Left kidney (tissue), 2 donors: Measurements from ENCODE around the gene DGKA. TPM values are rescaled to one million over a fixed set of nuclear protein-coding genes. Genes with fewer than 3 reads are reported as not detected.

Experiments used
- DNase-seq: peaks from one replicate; pipeline ENCODE4 v3.0.0-alpha.2; 2013
- polyA plus RNA-seq: library from polyadenylated mRNA; unstranded; fragments of 120-200 nt; gene quantifications from one replicate; pipeline ENCODE4 v1.2.1, GENCODE V29; 2013; ENCODE audit not compliant: insufficient read length

DGKA gene
- polyA plus RNA-seq, 1 donor: 26.2 TPM

DNA sequence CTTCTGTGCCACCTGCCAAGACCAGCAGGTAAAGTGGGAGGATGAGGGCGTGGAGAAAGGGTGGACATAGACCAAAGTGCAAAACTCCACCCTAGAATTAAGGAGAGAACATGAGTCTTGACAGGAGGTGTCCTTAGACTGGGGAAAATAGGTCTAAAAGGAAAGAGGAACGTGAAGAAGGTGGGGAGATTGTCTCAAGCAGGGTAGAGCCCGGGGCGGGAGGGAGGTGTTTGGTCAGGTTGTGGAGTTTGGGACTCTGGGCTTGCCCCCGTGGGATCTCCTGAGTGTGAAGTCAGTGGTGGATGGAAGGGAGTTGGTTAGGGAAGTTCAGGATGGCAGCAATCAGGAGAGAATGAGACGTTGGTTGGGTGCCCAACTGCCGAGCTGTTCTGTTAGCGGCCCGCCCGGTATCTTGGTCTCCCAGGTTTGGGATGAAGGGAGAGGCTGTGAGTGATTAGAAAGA is 386 bp downstream of the DGKA start:
- DNase-seq: peak; percentile 5

DNA sequence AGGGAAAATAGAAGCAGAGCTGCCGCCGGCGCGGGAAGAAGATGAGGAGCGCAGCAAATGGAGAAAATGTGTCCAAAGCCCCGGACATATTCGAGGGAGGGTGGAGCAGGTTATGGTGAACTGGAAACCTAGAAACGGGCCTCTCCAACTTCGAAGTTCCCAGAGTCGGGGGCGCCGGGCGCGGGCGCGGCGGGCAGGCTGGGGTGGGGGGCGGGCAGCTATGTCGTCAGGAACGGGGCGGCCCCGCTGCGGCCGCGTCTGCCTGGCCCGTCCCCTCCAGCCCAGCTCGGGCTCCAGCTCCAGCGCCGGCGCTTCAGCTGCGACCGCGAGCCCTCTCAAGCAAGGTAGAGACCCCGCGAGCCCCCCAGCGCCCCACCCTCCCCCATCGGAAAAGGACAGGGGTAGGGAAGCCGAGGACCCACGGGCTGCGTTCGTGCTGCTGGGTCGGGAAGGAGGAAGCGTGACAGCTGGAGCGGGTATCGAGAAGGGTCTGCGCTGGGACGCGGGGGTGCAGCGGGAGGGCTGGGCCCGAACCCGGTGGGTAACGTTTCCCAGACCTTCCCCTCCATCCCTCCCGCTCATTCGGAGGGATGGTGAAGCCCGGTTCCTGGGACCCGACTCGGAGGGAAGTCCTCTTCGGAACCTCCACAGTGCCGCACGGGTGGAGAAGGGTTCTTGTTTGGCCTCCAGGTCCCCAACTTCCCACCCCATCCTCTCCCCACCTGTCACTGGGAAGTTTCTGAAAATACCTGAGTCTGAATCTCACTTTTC is 1.0 kb downstream of the DGKA start:
- DNase-seq: peak; percentile 56

DNA sequence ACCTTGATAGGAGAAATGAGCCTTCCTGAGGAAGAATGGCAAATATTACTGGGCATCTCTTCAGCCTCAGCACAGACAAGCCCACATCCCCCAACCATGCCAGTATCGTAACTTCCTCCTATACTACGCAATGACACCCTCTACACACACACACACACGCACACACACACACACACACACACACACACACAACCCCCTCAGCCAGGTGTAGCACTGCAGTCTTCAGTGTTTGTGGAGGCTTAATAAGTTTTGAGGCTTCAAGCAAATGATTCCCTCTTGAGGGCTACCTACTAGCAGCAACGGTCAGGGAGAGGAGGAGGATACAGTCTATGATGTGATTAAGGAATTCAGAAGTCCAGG is 1.6 kb downstream of the DGKA start:
- peak; percentile 8 for DNase-seq

DNA sequence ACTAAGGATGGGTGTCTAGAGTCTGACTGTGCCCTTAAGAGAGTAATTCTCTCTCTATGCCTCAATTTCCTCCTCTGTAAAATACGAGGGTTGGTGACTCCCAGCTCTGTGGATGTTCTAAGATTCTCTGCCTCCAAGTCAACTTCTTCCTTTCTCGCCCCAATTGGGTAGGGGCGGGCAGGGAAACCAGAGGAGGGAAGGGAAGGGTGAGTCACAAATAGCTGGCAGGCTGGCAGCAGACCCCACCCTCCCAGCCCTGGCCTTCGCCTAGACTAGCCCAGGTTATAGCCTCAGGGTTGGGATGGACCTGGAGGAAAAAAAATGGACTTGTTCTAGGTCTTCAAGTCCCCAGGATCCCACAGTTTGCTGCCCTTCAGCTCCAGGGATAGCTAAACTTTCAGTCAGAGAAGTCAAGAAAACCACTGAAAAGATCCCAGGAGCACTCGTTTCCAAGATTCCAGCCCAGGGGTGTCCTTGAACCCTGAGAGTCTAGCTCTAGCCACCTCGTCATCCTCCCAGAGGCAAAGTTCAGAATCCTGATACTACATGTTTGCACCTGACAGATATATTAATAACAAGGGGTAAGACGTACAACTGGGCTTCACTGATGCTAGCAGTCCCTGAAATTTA is 2.3 kb downstream of the DGKA start:
- no peak for DNase-seq

DNA sequence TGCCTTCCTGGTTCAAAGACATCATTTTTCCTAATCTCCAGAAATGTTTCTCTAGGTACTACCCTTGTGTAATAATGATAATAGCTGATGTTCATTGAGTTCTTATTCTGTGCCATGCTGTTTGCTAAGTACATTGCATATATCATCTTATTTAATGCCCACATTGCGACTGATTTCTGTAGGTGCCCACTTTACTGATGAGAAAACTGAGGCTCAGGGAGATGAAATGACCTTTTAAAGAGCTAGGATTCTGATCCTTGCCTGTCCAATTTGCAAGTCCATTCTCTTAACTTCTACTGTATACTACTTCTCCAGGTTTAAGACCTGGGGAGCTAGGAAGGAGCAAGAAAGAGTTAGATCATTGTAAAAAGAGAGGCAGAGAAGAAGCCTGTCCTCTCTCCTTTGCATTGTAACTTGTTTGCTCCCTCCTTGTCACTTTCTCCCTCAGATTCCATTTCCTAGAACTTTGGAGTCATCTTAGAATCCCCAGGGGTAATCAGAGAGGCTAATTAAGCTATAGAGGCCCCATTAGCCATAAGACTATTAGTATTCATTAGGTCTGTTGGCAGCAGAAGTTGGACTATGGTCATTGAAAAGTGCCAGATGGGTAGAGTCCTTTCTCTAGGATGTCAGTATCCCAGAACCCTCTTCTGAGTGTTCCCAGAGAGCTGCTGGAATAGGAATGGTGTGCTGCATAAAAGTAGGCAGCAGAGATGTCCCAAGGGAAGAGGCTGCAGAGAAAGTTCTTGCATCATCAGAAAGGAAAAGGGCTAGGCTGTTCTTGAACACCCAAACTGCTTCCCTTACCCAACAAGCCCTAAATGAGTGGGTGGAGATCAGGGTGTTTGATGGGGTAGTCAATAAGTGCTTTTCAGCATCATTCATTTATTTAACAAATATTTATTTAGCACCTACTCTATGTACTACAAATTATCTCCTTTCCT is 3.1 kb downstream of the DGKA start:
- DNase-seq: no peak

DNA sequence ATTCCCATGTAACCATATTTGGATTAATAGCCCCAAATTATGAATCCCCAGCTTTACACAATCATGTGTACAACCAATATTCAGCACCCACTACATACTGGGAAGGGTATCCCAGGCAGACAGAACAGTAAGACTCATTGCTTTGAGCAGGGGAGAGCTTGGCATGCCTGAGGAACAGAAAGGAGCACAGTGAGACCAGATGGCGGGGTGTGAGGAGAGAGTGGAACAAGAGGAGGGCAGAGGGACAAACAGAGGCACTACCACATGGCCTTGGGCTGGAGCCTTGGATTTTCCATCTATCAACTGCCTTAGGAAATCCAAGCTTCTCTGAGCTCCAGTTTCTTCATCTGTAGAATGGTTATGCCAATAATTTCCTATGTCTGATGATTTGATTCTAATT is 3.8 kb downstream of the DGKA start:
- no peak for DNase-seq

DNA sequence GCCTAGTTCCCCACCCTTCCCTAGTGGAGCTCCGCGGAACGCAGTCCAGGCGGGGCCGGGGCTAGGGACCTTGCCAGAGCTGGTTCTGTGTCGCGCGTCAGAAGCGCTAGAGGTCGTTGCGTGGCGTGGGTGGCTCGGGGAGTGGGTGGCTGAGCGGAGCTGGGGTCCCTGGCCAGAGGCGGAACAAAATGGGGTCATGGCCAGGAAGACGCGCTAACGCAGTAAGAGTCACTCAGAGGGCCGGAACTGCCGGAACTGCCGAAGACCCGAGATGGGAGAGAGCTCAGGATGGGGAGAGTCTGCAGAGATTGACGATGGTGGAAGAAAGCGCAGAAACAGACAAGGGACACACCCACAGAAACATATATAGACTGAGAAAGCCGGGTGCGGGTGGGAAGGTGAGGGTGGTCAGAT is 4.8 kb downstream of the DGKA start:
- no peak for DNase-seq

DNA sequence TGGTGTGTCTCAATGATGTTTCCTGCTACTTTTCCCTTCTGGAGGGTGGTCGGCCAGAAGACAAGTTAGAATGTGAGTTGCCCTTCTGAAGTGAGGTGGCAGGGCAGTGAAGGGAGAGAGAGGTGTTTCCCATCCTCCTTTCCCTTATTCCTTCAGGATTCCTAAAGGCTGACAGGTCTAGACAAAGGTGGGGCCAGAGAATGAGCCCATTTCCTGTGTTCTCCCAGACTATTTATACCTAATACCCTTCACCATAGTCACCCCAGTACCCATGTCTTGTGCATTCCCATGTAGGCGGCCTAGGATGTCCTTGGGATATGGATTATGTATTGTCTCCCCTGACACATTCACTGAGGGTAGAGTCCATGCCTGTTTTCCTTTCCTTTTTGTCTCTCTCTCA is 7.0 kb downstream of the DGKA start:
- DNase-seq: no peak

DNA sequence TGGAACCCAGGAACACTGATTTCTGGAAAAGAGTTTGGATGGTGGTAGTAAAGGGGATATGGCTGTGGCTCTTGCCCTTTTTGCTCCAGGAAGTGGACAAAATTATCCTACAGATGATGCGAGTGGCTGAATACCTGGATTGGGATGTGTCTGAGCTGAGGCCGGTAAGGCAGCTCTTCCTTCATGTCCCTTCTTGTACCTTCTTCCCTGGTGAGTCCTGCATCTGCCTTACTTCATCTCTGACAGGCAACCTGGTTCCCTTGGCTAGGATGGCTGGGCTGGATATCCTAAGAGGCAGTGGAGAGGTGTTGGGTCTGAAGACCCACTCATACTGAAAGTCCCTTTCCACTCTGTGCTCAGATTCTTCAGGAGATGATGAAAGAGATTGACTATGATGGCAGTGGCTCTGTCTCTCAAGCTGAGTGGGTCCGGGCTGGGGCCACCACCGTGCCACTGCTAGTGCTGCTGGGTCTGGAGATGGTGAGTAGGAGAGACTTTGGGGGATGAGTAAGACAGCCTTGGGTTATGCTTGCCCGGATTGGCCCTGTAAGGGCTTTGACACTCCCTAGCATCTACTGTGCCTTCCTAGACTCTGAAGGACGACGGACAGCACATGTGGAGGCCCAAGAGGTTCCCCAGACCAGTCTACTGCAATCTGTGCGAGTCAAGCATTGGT is 8.0 kb downstream of the DGKA start:
- no peak for DNase-seq

DNA sequence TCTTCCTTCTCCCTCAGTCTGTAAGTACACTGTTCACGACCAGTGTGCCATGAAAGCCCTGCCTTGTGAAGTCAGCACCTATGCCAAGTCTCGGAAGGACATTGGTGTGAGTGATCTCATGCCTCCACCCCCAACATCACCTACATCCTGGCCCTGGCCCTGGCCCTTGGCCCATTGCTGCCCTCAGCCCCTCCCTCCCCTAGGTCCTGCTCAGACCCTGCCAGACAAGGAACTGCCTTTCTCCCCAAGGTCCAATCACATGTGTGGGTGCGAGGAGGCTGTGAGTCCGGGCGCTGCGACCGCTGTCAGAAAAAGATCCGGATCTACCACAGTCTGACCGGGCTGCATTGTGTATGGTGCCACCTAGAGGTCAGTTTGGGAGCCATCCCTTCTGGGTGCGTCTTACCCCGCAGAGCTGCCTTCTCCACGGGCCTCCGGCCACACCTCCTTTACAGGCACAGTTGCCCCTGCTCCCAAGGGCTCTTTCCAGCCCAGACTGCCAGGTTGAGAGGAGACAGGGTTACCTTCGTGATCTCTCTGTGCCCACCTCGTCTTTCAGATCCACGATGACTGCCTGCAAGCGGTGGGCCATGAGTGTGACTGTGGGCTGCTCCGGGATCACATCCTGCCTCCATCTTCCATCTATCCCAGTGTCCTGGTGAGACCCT is 9.2 kb downstream of the DGKA start:
- DNase-seq: peak; percentile 85

DNA sequence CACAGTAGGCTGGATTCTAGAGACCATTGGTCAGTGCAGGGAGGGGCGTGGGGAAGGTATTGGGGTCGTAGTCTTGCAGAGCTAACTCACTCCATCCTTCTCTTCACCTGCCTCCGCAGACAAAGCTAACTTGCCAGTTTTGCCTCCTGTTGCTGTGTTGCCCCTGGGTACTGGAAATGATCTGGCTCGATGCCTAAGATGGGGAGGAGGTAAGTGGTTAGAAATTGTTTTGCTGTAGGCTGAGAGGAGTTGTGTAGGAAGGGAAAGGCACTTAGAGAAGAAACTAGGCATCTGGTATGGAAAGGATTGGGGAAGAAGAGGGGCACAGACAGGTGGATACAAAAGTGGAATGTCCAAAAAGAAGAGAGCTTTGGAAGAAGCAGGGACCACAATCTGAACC is 11.1 kb downstream of the DGKA start:
- DNase-seq: no peak

DNA sequence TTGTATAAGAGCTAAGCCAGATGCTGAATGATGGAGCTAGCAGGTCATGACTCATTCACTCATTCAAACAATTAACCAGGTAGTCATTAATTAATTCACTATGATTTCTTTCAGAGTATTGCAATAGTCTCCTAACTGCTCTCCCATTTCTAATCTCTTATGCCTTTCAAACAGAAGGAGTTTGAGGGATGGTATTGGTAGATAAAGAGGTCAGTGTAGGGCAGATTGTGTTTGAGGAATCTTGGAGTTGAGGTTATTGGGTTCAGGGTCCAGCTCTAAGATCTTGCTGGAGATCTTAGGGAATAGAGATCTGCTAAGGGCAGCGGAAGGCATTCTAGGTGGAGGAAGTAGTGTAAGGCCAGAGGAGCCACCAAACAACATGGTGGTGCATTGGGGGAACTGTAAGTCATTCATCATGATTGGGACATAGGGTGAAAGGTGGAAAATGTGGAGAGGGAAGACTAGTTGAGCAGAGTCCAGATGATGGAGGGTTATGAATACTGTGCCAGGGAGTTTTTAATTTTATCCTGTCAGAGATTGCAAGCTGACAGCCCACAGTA is 11.7 kb downstream of the DGKA start:
- DNase-seq: no peak

DNA sequence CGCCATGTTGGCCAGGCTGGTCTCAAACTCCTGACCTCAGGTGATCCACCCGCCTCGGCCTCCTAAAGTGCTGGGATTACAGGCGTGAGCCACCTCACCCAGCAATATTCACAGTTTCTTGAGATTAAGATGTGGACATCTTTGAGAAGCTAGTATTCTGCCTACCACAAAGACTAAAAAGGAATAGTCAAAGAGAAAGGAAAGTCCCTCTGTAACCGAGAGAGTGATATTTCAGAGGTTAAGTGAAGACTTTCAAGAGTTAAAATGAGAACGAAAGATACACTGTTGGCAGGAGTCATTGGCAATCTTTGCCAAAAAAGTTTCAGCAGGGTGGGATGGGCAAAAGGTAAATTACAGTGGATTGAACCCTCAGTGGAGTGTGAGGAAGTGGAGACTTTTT is 15.6 kb downstream of the DGKA start:
- DNase-seq: no peak

DNA sequence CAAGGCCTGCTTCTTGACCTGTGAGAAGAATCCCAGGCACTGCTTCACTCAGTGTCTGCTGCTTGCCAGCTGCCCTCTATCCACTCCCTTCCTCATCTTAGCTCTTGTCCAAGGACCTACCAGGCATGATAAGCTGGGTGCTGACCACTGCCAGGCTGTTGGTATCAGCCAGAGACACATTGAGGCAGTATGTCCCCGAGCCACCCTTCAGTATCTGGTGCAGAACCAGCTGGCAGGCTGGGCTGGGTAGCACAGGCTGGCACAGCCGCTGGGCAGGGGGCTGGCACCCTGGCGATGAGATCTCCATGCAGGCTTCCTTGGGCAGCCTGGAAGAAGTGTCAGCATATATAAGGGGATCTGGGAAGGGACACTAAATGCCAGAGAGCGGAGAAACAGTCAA is 24.4 kb downstream of the DGKA start:
- DNase-seq: no peak

DNA sequence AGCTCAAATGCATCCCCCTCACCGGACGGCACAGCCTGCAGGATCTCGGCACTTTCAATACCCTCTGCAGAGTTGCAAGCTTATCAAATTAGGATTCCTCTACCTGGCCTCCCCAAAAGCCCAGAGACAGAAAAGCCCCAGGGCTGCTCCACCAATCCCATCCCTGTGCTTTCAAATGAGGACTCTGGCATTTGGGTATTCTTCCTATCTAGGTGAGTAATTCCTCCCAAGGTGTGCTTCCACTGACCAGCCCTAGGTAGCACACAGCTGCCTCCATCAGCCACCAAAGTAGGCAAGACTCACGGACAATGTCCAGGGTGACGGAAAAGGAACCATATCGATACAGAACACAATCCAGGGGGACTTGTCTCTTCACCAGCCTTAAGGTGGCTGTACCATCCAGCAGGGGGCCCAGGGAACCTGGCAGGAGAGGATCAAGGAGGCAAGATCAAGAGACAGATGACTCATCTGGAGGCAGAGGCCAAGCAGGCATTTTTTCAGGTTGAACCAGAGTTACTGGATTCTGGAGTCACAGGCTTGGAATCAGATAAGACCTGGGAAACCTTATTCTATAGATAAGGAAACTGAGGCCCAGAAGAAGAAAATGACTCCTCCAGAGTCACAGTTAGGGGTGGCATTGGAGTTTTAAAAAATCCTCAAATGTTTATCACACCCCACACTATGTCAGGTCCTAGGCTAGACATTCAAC is 25.0 kb downstream of the DGKA start:
- DNase-seq: no peak

DNA sequence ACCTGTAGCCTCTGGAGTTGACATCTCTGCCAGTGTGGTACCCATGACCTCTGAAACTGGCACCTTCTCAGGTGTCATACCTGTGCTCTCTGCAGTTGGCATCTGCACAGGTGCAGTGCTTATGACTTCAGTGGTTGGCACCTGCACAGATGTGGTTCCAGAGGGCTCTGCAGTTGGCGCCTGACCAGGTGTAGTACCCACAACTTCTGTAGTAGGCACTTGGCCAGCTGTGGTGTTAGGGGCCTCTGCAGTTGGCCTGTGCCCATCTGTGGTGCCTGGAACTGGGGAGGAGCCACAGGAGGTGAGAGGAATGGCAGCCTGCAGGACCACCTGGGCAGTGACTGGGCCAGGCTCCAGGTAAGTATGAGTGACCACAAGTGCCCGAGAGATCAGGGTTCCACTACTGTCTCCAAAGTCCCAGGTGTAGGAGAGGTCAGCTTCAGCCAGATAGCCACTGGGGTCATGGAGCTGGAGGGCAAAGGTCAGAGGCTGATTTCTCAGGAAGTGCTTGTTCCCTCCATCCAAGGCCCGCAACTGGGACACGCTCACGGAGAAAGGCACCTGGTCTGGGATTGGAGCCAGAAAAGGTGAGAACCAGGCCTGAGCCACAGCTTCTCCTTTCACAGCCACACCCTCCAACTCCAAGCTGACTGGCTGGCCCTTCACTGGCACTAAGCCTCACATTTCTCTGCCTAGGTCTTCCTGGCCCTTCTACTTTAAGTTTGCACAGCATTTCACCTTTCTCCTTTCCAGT is 26.3 kb downstream of the DGKA start:
- DNase-seq: no peak

DNA sequence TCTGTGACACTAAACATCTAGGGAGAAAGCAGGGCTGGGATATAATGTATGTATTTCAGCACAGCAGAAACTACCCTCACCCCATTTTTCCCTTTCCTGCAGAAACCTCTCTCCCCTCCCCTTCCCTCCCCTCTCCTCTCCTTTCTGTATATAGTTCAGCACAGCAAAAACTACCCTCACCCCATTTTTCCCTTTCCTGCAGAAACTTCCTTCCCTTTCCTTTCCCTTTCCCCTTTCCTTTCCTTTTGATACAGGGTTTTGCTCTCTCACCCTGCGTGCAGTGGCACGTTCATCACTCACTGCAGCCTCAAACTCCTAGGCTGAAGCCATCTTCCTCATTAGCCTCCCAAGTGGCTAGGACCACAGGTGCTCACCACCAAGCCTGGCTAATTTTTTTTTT is 32.8 kb downstream of the DGKA start:
- DNase-seq: no peak

DNA sequence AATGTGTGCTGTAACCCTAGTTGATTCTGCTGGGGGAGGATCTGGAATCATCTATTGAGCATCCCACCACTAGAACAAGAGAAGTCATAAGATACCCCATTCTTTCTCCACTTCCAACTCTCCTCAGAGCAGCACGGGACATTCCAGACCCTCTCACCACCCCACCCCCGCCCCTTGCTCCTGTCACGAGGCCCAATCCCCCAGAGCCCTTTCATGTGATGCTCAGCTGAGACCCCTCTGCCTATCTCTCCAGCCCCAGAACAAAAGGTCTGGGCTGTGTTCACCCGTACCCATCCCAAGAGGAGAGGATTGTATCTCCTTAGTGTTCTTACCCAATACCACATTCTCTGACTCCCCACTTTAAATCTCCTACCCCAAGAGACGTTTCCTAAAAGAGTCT is 34.3 kb downstream of the DGKA start:
- no peak for DNase-seq

DNA sequence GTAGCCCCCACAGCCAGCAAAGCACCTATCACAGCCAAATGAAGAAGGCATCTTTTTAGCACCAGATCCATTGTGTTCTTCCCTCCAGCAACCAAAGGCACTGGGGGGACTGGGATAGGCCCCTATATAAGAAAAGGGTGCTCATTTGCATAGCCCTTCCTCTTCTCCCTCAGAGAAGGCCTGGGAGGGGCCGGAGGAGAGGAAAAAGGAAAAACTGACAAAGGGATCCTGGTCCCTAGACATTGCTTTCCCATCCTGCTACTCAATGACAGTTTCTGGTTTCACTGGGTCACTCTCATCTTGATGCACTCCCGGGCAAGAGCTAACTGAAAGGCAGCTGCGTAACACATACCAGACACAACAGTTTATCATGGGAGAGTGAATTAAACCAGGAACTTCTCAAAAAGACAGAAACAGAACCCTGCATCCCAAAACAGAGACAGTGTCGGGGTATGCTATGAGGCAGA is 35.0 kb downstream of the DGKA start, which contains the start of gene PMEL:
Gene PMEL (minus strand): TSS at position 102 of the 467 bp plus-strand sequence. CDS start 31 bp downstream, at position 71.
- no peak for DNase-seq
